ENCODE results near the gene C2orf69. TPM values are rescaled to one million over a fixed set of nuclear protein-coding genes. Genes with fewer than 3 reads are reported as not detected.

The C2orf69 gene
- total RNA-seq, 1 donor from 2014 or later = 8.0 TPM

- intact Hi-C loops (cut with micrococcal nuclease) = no loop called here
- no peak for DNase-seq
- no peak overlapping the region for H3K27ac ChIP-seq (replicated peaks)
- no peaks in the 10 kb centered on the region for H3K27me3 ChIP-seq (ENCODE audit: low read depth)
- peaks cover 29% of the 10 kb centered on the region for H3K36me3 ChIP-seq
- TF ChIP-seq CTCF (IDR thresholded peaks at IDR 0.05; ENCODE audit: borderline replicate concordance) = no peak
- H3K4me1 ChIP-seq = peaks cover 39% of the 10 kb centered on the region
- H3K9me3 ChIP-seq (replicated peaks) = no peaks in the 10 kb centered on the region
- H3K4me3 ChIP-seq = no peak overlapping the region
Observed at GRCh38 chr2:199951023-199951422, 39.9 kb downstream of the C2orf69 start.

GRCh38 chr2:199955007-199955338 is 43.9 kb downstream of the C2orf69 start:
- no peak for TF ChIP-seq CTCF (IDR thresholded peaks at IDR 0.05; ENCODE audit: borderline replicate concordance)
- H3K27me3 ChIP-seq (ENCODE audit: low read depth) = no peaks in the 10 kb centered on the region
- H3K9me3 ChIP-seq (replicated peaks) = no peaks in the 10 kb centered on the region
- H3K27ac ChIP-seq (replicated peaks) = peak overlapping the region; percentile 96
- DNase-seq = no peak
- intact Hi-C loops (cut with micrococcal nuclease) = no loop called here
- H3K36me3 ChIP-seq = peaks cover 16% of the 10 kb centered on the region
- H3K4me1 ChIP-seq = peaks cover 65% of the 10 kb centered on the region
- peak overlapping the region; percentile 94 for H3K4me3 ChIP-seq

- intact Hi-C loops (cut with micrococcal nuclease) = no loop called here
- TF ChIP-seq CTCF (IDR thresholded peaks at IDR 0.05; ENCODE audit: borderline replicate concordance) = peak; percentile 37
- H3K9me3 ChIP-seq (replicated peaks) = no peaks in the 10 kb centered on the region
- peaks cover 65% of the 10 kb centered on the region for H3K4me1 ChIP-seq
- H3K36me3 ChIP-seq = peaks cover 17% of the 10 kb centered on the region
- DNase-seq = peak; percentile 83
- peak within 1 kb of the TSS; percentile 94 for H3K4me3 ChIP-seq
- peak within 1 kb of the TSS; percentile 96 for H3K27ac ChIP-seq (replicated peaks)
- H3K27me3 ChIP-seq (ENCODE audit: low read depth) = no peaks in the 10 kb centered on the region
Observed at GRCh38 chr2:199955339-199956061, 44.4 kb downstream of the C2orf69 start, which contains the start of the genes MAIP1 and TYW5. TSS of gene MAIP1 (plus strand) at chr2:199955582. CDS start at chr2:199955799, 217 bp downstream. TSS of gene TYW5 (minus strand) at chr2:199955491. CDS start at chr2:199955470, 21 bp downstream.

GRCh38 chr2:199956062-199956380 is 44.9 kb downstream of the C2orf69 start:
- Histone ChIP-seq H3K9me3 (replicated peaks) (no peaks in the 10 kb centered on the region), H3K36me3 (peaks cover 21% of the 10 kb centered on the region), H3K4me3 (peak overlapping the region; percentile 94), H3K27me3 (ENCODE audit: low read depth) (no peaks in the 10 kb centered on the region), H3K27ac (replicated peaks) (peak overlapping the region; percentile 96), H3K4me1 (peaks cover 65% of the 10 kb centered on the region)
- DNase-seq = no peak
- intact Hi-C loops (cut with micrococcal nuclease) = no loop called here
- no peak for TF ChIP-seq CTCF (IDR thresholded peaks at IDR 0.05; ENCODE audit: borderline replicate concordance)

GRCh38 chr2:199958014-199958413 is 46.9 kb downstream of the C2orf69 start:
- intact Hi-C loops (cut with micrococcal nuclease) = no loop called here
- H3K36me3 ChIP-seq = peaks cover 40% of the 10 kb centered on the region
- no peak overlapping the region for H3K27ac ChIP-seq (replicated peaks)
- DNase-seq = no peak
- H3K27me3 ChIP-seq (ENCODE audit: low read depth) = no peaks in the 10 kb centered on the region
- TF ChIP-seq CTCF (IDR thresholded peaks at IDR 0.05; ENCODE audit: borderline replicate concordance) = no peak
- H3K4me3 ChIP-seq = no peak overlapping the region
- H3K9me3 ChIP-seq (replicated peaks) = no peaks in the 10 kb centered on the region
- H3K4me1 ChIP-seq = peaks cover 56% of the 10 kb centered on the region

Measured in left ventricle myocardium inferior (tissue), 1 donor.